ENCODE data around the gene NRG3.

DNA sequence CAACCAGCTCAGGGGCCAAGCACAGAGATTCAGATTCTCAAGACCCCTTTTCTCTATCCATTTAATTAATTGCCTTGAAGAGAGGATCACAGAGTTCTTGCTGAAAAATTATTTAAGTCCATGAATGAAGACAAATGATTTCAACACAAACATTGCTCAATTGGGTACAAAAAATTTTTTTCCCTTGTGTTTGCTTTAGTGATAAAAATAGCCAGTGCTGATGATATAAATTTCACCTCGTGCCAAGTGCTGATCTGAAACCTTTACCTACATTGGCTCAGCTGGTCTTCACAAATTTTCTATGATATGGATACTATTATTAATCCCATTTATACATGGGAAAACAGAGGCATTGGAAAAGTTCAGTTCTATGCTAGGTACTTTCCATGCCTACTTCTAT is 377.1 kb downstream of the NRG3 start:
- TF ChIP-seq ZNF274 (IDR thresholded peaks at IDR 0.05; ENCODE audit: low read depth, low read length) (no peak), YY1 (IDR thresholded peaks at IDR 0.05; ENCODE audit: insufficient read depth, insufficient read length) (no peak), SUZ12 (IDR thresholded peaks at IDR 0.05; ENCODE audit: extremely low read depth, insufficient read depth, insufficient read length) (no peak)

Data from NT2/D1 (cell line).